Stimulated activated naive CD8-positive, alpha-beta T cell treated with anti-CD3 and anti-CD28 coated beads, Interleukin-15, amount 100 ng/mL, for 72 hours (primary cell): Measurements from ENCODE around the gene LGALS4.
"Not testable (repeated sequence)": the region's sequence is repeated elsewhere in the genome, so short reads cannot be mapped to it uniquely, and the experiment has no call there.

ENCODE experiments used
- ATAC-seq: fragments of 150-1000 bp; cut with Tn5 transposase; 2 replicates; pipeline ENCODE4 v1.10.0; 2021; ENCODE audit warnings: mild to moderate bottlenecking, moderate library complexity
- DNase-seq, 2 donors: peaks; one replicate each; pipeline ENCODE4 v3.0.0; 2021 to 2022
- H3K27ac Mint-ChIP-seq, 2 donors: one replicate each; pipeline ENCODE4 v1.8.0; 2022; ENCODE audit warnings: mild to moderate bottlenecking in 2 of 2, mixed read lengths in 2 of 2, moderate library complexity in 2 of 2
- H3K27me3 Mint-ChIP-seq: one replicate; pipeline ENCODE4 v1.8.0; 2022; ENCODE audit warnings: mixed read lengths
- H3K4me1 Mint-ChIP-seq: one replicate; pipeline ENCODE4 v1.8.0; 2022; ENCODE audit warnings: mild to moderate bottlenecking, mixed read lengths
- H3K4me3 Mint-ChIP-seq, 2 donors: one replicate each; pipeline ENCODE4 v1.8.0; 2022; ENCODE audit warnings: mild to moderate bottlenecking in 2 of 2, mixed read lengths in 2 of 2, moderate library complexity in 1 of 2
- H3K9me3 Mint-ChIP-seq, 2 donors: one replicate each; pipeline ENCODE4 v1.8.0; 2022; ENCODE audit warnings: mixed read lengths in 2 of 2

LGALS4 gene

DNA sequence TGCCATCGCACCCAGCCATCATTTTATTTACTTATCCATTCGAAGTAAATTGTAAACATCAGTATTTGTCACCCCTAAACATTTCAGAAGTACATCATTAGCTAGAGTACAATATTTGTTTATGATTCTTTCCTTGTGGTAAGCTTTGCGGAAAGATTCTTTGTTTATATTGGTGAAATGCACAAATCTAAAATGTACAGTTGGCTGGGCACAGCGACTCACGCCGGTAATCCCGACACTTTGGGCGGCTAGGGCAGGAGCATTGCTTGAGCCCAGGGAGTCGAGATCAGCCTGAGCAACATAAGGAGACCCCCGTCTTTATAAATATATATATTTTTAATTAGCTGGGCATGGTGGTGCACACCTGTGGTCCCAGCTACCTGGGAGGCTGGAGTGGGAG is 13.6 kb downstream of the LGALS4 start:
- no peak overlapping the region for H3K4me3 Mint-ChIP-seq
- no peaks in the 10 kb centered on the region for H3K27me3 Mint-ChIP-seq
- no peaks in the 10 kb centered on the region for H3K9me3 Mint-ChIP-seq
- H3K27ac Mint-ChIP-seq = no peak overlapping the region
- DNase-seq (no peak), ATAC-seq (no peak)
- no peaks in the 10 kb centered on the region for H3K4me1 Mint-ChIP-seq

DNA sequence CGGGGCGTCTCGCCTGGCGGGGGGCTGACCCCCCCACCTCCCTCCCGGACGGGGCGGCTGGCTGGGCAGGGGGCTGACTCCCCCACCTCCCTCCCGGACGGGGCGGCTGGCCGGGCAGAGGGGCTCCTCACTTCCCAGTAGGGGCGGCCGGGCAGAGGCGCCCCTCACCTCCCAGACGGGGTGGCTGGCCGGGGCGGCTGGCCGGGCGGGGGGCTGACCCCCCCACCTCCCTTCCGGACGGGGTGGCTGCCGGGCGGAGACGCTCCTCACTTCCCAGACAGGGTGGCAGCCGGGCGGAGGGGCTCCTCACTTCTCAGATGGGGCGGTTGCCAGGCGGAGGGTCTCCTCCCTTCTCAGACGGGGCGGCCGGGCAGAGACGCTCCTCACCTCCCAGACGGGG is 15.0 kb downstream of the LGALS4 start:
- not testable (repeated sequence) for DNase-seq, H3K4me3 Mint-ChIP-seq, H3K9me3 Mint-ChIP-seq, H3K27ac Mint-ChIP-seq, H3K4me1 Mint-ChIP-seq, ATAC-seq, H3K27me3 Mint-ChIP-seq

GRCh38 chr19:38796154-38796553 is 16.6 kb downstream of the LGALS4 start:
- no peak overlapping the region for H3K27ac Mint-ChIP-seq

GRCh38 chr19:38795549-38795948 is 17.2 kb downstream of the LGALS4 start:
- Mint-ChIP-seq H3K27me3 (no peaks in the 10 kb centered on the region), H3K9me3 (no peaks in the 10 kb centered on the region), H3K27ac (no peak overlapping the region), H3K4me1 (peaks cover 10% of the 10 kb centered on the region), H3K4me3 (no peak overlapping the region)
- ATAC-seq (no peak), DNase-seq (no peak)

More at GRCh38 chr19:38796154-38796553, 16.6 kb downstream of the LGALS4 start:
- Mint-ChIP-seq H3K27me3 (no peaks in the 10 kb centered on the region), H3K4me3 (no peak overlapping the region), H3K4me1 (peaks cover 10% of the 10 kb centered on the region), H3K9me3 (no peaks in the 10 kb centered on the region)
- DNase-seq = no peak
- no peak for ATAC-seq

DNA sequence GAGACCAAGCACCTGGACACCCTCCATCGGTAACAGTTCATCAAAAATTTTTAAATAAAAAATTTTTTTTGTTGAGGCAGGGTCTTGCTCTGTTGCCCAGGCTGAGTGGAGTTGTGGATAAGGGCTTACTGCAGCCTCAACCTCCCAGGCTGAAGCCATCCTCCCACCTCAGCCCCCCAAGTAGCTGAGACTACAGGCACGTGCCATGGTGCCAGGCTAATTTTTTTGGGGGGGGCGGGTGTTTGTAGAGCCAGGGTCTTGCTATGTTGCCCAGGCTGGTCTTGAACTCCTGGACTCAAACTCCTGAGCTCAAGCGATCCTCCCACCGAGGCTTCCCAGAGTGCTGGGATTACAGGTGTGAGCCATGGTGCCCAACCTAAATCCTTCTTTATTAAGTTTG is 19.1 kb downstream of the LGALS4 start:
- no peak for DNase-seq
- no peak overlapping the region for H3K27ac Mint-ChIP-seq
- no peak for ATAC-seq
- no peaks in the 10 kb centered on the region for H3K27me3 Mint-ChIP-seq
- H3K9me3 Mint-ChIP-seq = no peaks in the 10 kb centered on the region
- H3K4me1 Mint-ChIP-seq = peaks cover 10% of the 10 kb centered on the region
- no peak overlapping the region for H3K4me3 Mint-ChIP-seq

- Mint-ChIP-seq H3K4me3 (peak overlapping the region in 1 of 2 donors; percentile 45), H3K4me1 (peaks cover 10% of the 10 kb centered on the region), H3K9me3 (no peaks in the 10 kb centered on the region), H3K27me3 (no peaks in the 10 kb centered on the region), H3K27ac (peak overlapping the region in 1 of 2 donors; percentile 37)
- no peak for DNase-seq
- no peak for ATAC-seq
Measured at GRCh38 chr19:38793177-38793576, 19.6 kb downstream of the LGALS4 start.

DNA sequence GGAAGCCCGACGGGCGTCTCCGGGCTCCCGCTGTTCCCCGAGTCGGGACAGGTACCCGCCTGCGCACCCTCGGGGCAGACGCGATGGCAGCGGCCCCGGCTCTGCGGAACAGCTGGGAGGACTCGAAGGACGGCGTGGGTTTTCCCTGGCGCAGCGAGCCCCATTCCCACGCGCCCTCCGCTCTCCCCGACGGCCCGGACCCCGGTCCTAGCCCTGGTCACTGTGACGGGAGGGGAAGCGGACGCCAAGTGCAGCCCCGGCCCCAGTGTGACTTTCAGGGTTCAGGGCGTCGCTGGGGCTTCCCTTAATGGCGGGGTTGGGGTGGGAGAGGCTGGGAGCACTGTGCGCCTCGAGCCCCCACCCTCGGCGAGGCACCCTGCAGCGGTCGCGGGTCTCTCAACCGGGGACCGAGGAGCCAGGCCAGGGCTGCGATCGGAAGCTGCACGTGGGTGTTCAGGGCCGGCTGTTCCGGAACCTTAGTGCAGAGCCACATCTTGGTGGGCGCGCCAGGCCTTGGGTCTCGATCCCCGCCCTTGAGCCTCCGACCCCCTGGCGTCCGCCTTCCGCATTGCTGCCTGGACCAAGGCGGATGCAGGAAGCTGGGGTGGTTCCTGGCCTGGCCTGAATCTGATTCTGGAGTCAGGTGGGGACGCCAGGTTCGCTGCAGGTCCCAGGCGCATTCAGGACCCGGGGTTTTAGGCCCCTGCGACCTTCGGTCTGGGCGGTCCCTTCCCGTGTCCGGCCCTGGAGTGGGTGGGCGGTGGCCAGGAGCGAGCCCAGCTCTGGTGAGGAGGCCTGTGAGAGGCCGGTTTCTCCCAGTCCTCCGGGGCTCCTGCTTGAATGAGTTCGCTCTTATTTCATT is 20.3 kb downstream of the LGALS4 start:
- H3K27ac Mint-ChIP-seq = no peak overlapping the region

GRCh38 chr19:38791451-38792064 is 21.2 kb downstream of the LGALS4 start:
- DNase-seq, H3K27ac Mint-ChIP-seq, H3K9me3 Mint-ChIP-seq, H3K4me3 Mint-ChIP-seq, H3K27me3 Mint-ChIP-seq: not testable (repeated sequence)
- H3K4me1 Mint-ChIP-seq = peaks cover 10% of the 10 kb centered on the region
- peak; percentile 94 for ATAC-seq

More for the DNA sequence above, 20.3 kb downstream of the LGALS4 start:
- no peaks in the 10 kb centered on the region for H3K27me3 Mint-ChIP-seq
- no peaks in the 10 kb centered on the region for H3K9me3 Mint-ChIP-seq
- peak overlapping the region; percentile 45 to 74 for H3K4me3 Mint-ChIP-seq
- DNase-seq (peak; percentile 56 to 71), ATAC-seq (peak; percentile 52)
- peaks cover 10% of the 10 kb centered on the region for H3K4me1 Mint-ChIP-seq

DNA sequence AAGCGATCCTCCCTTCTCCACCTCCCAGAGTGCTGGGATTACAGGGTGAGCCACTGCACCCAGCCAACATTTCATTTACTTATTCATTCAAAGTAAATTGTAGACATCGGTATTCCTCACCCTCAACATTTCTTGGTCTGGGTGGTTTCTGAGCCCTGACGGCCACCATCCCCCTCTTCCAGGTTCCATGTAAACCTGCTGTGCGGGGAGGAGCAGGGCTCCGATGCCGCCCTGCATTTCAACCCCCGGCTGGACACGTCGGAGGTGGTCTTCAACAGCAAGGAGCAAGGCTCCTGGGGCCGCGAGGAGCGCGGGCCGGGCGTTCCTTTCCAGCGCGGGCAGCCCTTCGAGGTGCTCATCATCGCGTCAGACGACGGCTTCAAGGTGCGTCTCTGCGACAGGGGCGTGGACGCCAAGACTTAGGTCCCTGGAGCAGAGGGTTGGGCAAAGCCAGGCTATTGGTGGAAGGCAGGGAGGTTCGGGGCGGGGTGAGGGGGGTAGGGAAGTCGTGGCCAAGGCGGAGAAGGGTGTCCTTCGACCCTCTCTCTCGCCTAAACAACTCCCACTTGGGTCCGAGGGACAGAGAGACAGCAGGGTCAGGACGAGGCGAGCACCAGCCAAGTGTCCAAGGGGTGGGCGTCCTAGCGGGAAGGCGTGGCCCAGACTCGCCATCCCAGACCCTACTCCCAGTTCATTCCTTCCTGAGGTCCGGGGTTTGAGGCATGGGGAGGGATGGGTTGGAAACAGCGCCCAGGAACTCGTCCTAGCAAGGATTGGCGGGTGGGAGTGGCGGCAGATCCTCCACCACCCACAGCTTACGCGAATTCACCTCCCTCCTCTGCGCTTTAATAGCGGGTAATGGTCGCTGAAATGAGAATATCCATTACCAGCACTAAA is 22.0 kb downstream of the LGALS4 start:
- H3K27ac Mint-ChIP-seq, DNase-seq, H3K27me3 Mint-ChIP-seq, ATAC-seq, H3K9me3 Mint-ChIP-seq, H3K4me3 Mint-ChIP-seq: not testable (repeated sequence)
- H3K4me1 Mint-ChIP-seq = peaks cover 10% of the 10 kb centered on the region

GRCh38 chr19:38788478-38789243 is 24.1 kb downstream of the LGALS4 start, which contains the start of gene LGALS7B:
TSS of gene LGALS7B (plus strand) at chr19:38789200. CDS start at chr19:38789227, 27 bp downstream.
- H3K27ac Mint-ChIP-seq = no peak within 1 kb of the TSS
- no peak within 1 kb of the TSS for H3K4me3 Mint-ChIP-seq
- peaks cover 10% of the 10 kb centered on the region for H3K4me1 Mint-ChIP-seq
- no peaks in the 10 kb centered on the region for H3K27me3 Mint-ChIP-seq
- no peaks in the 10 kb centered on the region for H3K9me3 Mint-ChIP-seq
- no peak for DNase-seq
- ATAC-seq = no peak

- Mint-ChIP-seq H3K27me3 (no peaks in the 10 kb centered on the region), H3K4me1 (no peaks in the 10 kb centered on the region), H3K9me3 (no peaks in the 10 kb centered on the region), H3K27ac (no peak overlapping the region), H3K4me3 (no peak overlapping the region)
- ATAC-seq (no peak), DNase-seq (no peak)
Measured at GRCh38 chr19:38786572-38787265, 26.0 kb downstream of the LGALS4 start.

DNA sequence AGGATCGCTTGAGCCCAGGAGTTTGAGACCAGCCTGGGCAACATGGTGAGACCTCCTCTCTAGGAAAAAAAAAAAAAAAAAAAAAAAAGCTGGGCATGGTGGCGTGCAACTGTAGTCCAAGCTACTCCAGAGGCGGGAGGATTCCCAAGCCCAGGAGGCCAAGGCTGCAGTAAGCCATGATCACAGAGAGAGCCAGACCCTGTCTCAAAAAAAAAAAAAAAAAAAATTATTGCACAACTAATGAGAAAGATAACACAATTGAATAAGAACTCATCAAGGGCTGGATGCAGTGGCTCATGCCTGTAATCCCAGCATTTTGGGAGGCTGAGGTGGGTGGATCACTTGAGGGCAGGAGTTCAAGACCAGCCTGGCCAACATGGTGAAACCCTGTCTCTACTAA is 26.7 kb downstream of the LGALS4 start:
- not testable (repeated sequence) for DNase-seq, H3K4me1 Mint-ChIP-seq, H3K27me3 Mint-ChIP-seq, H3K27ac Mint-ChIP-seq, ATAC-seq, H3K4me3 Mint-ChIP-seq, H3K9me3 Mint-ChIP-seq

- Mint-ChIP-seq H3K27ac (no peak overlapping the region), H3K4me3 (no peak overlapping the region), H3K4me1 (no peaks in the 10 kb centered on the region), H3K27me3 (peaks cover 8% of the 10 kb centered on the region), H3K9me3 (no peaks in the 10 kb centered on the region)
- DNase-seq (no peak), ATAC-seq (no peak)
Measured at GRCh38 chr19:38785187-38785699, 27.5 kb downstream of the LGALS4 start.

DNA sequence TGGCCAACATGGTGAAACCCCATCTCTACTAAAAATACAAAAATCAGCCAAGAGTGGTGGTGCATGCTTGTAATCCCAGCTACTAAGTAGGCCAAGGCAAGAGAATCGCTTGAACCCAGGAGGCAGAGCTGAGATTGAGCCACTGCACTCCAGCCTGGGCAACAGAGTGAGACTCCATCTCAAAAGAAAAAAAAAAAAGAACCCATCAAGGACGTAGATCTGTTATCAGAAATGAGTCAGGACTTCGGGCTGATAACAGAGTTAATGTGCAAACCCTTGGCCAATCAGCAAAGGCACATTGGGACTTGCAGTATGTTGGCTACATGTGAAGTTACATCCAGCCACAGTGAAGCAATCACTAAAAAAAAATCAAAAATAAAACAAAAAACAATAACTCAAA is 28.5 kb downstream of the LGALS4 start:
- H3K27me3 Mint-ChIP-seq = peaks cover 8% of the 10 kb centered on the region
- no peaks in the 10 kb centered on the region for H3K9me3 Mint-ChIP-seq
- DNase-seq (no peak), ATAC-seq (no peak)
- H3K4me3 Mint-ChIP-seq = no peak overlapping the region
- no peak overlapping the region for H3K27ac Mint-ChIP-seq
- no peaks in the 10 kb centered on the region for H3K4me1 Mint-ChIP-seq
